Muscle of arm (tissue), 12 donors: ENCODE measurements around the gene BAHD1. TPM values are rescaled to one million over a fixed set of nuclear protein-coding genes. Genes with fewer than 3 reads are reported as not detected.

Experiments
- DNase-seq: peaks from one replicate; pipeline ENCODE4 v3.0.0-alpha.2; 2013
- polyA plus RNA-seq, 12 donors: library from polyadenylated mRNA; unstranded; fragments of 120-200 nt; gene quantifications; one replicate each; pipeline ENCODE4 v1.2.1, GENCODE V29; 2013; ENCODE audit not compliant: insufficient read length in 12 of 12

BAHD1 gene
- polyA plus RNA-seq, 12 donors = 14.7 to 30.8 (median 20.5) TPM; not detected in 1

DNA sequence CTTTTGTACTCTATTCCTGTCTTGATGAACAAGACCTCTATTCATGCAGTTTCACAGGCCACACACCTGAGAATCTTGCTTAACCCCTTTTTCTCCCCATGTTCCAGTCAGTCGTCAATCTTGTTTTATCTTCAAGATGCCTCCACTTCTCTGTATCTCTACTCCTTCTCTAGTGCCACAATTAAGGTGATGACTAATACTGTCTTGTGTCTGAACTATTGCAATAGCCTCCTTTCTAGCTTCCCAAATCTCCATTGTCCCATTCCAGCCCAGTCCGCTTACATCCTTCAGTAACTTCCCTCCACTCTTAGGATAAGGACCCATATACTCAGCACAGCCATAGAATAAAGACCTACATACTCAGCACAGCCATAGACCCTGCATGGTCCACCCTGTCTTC is 54.8 kb downstream of the BAHD1 start:
- DNase-seq = no peak

DNA sequence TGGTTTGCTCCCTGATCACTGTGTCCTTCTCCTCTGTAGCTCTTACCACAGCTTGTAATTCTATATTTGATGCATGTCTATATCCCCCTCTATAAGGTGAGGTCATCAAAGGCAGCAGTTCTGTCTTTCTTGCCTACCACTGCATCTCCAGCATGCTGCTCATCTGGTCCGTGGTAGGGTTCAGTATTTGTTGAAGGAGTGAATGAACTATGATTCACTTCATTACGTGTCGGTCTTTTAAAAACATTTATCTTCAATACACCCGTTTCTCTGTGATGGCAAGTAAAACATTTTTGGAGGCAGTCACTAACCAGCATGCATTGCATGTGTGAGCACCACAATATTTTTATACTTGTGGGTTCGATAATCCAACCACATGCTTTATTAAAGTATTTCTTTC is 57.7 kb downstream of the BAHD1 start:
- no peak for DNase-seq

DNA sequence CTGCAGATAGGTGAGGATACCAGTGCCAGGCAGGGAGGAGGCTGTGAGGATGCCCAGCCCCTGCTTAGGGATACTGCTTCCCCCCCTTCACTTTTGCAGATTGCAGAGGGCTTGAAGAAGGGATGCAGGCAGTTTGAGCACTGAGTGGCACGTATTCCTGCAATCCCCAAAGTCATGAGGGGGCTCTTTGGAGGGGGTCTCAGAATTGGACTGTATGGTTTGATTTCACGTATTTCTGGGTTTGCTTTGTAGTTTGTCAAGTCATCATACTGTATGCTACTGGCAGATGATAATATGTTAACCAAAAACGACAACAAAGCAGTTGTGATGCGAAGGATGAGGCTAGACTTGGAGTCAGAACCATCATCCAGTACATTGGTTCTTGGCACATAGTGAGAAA is 58.1 kb downstream of the BAHD1 start:
- no peak for DNase-seq

DNA sequence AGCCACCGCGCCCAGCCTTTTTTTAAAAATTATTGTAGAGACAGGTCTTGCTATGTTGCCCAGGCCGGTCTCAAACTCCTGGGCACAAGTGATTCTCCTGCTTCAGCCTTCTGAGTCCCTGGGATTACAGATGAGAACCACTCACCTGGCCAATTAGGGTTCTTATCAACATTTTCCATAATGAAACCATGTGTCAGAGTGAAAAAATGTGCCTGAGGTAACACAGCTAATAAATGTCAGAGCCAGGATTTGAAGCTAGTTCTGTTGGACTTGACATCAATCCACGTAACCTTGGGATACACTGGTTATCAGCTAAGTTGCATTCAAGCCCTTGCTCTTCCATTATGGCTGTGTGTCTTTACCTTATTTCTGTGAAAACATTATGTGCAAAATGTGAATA is 59.2 kb downstream of the BAHD1 start:
- DNase-seq = no peak

DNA sequence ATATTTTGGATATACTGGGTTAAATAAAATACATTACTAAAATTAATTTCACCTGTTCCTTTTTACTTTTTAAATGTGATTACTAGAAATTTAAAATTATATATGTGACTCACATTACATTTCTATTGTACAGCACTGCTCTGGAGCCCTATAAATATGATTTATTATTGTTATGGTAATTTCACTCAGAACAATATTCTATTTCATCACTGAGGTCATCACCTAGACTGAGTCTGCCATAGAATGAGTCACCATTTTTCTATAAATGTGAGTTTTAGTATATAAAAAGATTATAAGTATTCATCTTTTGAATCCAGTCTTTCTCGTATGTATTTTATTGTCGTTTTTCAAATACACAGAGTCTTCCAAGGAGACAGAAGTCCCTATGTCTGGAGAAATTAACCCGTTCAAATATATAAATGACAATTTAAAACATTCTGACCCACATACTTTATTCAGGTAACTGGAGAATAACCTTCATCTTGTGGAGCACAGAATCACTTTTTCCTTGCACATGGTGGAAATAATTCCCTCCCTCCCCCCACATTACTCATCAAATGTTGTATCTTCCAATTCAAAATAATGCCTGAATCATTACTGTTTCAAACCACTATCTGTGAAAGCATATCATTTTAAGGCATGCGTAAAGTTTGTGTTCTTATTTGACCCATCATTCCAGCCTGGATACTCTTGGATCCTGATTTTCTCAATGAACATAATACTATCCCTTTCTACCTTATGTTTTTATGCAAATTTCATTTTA is 60.0 kb downstream of the BAHD1 start:
- DNase-seq = no peak

DNA sequence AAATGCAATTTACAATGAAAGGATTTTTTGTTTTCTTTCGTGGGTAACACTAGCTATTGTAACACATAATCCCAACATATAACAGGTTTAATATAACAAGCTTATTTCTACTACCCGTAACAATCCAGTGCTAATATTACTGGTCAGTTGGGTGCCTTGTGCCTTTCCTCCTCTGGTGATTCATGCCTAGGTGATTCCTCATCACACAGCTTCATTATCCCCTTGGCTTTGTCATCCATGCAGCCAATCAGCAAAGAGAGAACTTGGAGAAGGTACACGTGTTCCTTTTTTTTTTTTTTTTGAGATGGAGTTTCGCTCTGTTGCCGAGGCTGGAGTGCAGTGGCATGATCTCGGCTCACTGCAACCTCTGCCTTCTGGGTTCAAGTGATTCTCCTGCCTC is 60.7 kb downstream of the BAHD1 start:
- DNase-seq = no peak

DNA sequence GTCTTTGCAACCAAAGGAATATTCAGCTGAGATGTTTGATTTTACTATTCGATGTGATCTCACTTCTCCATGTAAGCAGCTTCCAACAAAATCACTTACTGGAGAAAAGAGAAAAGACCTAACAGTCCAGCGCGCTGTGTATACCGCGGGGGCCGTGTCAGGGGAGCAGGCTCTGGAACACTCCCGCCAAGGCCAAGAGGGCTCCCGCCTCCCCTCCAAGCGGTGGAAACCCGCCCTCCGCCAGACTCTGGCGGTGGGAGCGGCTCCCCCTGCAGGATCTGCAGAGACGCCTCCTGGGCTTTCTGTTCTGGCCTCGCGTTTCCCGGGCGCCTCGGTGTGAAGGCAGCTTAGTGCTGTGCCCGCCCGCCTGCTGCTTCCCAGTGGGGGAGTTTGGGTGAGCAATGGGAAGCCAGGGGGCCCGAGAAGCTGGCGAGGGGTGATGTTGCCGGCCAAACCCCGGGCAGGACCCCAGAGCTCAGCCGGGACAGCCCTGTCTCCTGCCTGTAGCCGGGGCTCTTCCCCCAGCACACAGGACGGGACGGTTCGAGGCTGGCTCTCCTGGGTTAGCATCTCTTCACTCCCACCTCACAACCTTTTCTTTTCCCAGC is 66.3 kb downstream of the BAHD1 start:
- DNase-seq = peak; percentile 80

DNA sequence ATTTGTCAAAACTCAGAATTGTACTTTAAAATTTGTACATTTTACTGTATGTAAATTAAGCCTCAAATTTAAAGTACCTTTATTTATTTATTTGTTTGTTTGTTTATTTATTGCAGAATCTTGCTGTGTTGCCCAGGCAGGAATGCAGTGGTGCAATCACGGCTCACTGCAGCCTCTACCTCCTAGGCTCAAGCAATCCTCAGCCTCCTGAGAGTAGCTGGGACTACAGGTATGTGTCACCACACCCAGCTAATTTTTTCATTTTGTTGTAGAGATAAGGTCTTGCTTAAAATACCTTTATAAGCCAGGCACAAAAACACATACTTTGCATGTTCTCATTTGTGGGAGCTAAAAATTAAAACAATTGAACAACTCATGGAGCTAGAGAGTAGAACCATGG is 67.5 kb downstream of the BAHD1 start:
- no peak for DNase-seq

DNA sequence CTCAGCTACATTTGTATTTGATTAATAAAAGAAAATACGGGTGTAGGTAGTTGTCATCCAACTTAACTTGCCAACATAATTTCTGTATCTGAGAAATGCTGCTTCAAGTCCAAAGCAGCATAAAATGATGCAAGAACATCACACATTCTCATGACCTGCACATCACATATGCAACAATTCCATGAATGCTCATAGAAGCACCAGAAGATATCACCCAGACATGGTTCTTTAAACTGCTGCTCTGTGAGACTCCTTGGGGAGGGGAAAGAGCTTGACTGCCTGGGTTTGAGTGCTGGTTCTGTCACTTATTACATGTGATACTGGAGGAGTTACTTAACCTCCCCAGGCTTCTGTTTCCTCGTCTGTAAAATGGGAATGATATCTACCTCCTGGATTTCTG is 69.4 kb downstream of the BAHD1 start:
- DNase-seq = no peak

DNA sequence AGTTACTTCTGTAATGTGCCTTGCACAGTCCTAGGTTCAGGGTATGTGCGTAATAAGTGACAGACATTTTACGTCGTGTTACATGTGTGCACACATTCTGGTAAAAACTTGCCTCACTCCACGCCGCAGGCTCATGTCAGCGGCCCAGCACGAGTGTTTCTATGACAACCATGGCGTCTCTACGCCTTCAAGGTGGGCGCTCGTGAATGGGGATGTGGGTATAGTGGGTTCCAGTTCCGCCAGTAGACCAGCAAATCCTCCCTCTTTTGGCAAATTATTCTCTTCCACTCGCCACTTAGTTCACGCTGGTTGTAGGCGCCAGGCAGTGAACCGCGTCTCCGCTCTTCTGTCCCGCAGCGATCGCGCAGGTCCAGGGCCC is 70.3 kb downstream of the BAHD1 start:
- peak; percentile 9 for DNase-seq

DNA sequence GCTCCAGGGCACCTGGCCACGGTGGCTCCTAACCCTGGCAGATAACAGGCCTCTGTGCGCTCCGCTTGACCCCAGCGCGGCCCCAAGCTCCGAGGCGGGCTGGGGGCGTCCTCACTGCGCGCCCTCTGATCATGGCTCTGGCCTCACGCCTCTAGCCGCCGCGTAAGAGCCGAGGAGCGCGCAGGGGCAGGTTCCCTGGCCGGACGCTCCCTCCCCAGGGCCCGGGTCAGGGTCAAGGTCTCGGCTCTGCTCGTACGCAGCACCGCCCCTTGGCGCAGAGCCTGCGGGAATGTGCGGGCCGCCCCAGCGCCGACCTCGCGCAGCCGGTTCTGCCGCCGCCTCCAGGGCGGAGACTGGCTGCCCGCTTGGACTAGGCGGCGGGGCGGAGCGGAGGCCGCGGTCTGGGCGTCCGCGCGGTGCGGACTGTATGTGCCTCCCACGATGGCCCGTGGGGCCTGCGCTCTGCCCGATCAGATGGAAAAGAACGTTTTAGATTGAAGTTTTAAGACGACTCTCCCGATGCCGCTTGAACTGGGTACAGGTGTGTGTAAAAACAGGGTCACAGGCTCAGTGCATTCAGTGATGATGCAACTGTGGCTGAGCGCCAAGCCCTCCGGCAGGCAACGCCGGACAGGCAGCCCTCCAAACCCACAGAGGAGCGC is 70.8 kb downstream of the BAHD1 start:
- DNase-seq = peak; percentile 41

DNA sequence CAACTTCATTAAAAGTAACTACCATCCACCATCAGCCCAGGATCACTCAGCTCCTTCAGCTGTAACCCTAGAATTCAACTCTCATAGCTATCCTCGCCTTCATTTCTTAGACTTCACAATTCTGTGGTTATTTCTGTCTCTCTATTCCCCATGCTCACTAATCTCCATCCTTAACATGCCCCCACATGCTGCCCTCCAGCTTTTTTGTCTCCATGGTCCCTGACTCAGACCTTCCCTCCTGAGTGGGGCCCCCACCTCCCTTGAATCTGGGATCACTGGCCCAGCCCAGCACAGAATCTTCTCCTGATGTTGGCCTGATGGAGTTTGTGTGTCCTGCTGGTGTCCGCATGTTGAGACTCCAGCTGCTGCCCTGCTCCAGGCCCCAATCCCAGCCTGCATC is 71.7 kb downstream of the BAHD1 start:
- no peak for DNase-seq

DNA sequence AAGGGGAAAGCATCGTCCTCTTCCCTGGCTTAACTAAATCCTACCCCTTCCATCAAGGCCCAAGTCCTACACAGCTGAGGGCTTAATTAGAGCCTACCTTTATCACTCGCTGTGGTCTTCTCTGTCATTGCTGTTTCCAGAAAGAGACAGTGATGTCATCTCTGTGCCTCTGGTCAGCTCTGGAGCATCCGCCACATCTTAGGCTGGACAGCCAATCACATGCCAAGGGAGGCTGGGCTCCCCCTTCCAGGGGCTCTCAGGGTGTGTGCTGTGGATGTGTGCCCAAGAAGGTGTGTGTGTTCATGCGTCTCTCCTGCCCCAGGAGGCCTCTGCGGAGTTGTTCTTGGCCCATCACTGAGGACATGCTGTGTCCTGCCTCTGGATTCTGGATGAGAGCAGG is 72.9 kb downstream of the BAHD1 start:
- DNase-seq = no peak

DNA sequence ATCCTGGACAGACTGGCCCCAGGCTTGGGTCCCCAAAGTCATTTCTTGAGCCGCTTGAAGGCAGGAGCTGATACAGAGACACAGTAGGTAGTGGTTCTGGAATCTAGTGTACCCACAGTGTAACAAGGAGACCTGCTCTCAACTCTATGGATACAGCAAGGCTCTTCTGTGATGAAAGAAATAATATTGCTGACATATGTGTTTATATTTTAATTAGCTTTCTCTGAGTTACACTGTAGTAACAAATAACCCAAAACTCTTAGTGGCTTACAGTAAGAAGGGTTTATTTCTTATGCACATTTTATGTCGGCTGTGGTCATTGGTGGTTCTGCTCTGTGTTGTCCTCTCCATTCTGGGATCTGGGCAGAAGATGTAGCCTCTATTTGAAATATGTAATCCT is 75.6 kb downstream of the BAHD1 start:
- no peak for DNase-seq

Other genes with a start within 250 kb of the BAHD1 start
- 1 to 10 TPM in 3 of 12 donors, under 1 TPM in 7, not detected in 2; 0.15 to 8.2 (median 0.51) TPM for gene PAK6, start 201.9 kb upstream of the BAHD1 start, polyA plus RNA-seq
- under 1 TPM in 3 of 12 donors, not detected in 9; 0.14 to 0.45 (median 0.36) TPM for gene ANKRD63, start 157.9 kb upstream of the BAHD1 start, polyA plus RNA-seq
- gene PLCB2, start 133.0 kb upstream of the BAHD1 start, polyA plus RNA-seq = 10 to 100 TPM in 2 of 12 donors, 1 to 10 TPM in 9, not detected in 1; 5.2 to 36.6 (median 7.5) TPM
- gene INAFM2, start 117.3 kb upstream of the BAHD1 start, polyA plus RNA-seq = 10 to 100 TPM in 10 of 12 donors, 1 to 10 TPM in 1, not detected in 1; 9.2 to 17.8 (median 13.6) TPM
- 100 to 1,000 TPM in 1 of 12 donors, 10 to 100 TPM in 10, 1 to 10 TPM in 1; 7.4 to 119 (median 19.4) TPM for gene CCDC9B, start 100.0 kb upstream of the BAHD1 start, polyA plus RNA-seq
- 100 to 1,000 TPM in 1 of 12 donors, under 1 TPM in 1, not detected in 10; 0.66 to 310 TPM for gene PHGR1, start 89.9 kb upstream of the BAHD1 start, polyA plus RNA-seq
- 1 to 10 TPM in 6 of 12 donors, under 1 TPM in 4, not detected in 2; 0.27 to 2.7 (median 1.1) TPM for gene DISP2, start 82.7 kb upstream of the BAHD1 start, polyA plus RNA-seq
- gene KNSTRN, start 58.2 kb upstream of the BAHD1 start, polyA plus RNA-seq = 10 to 100 TPM in 11 of 12 donors, not detected in 1; 14.1 to 25.8 (median 19.8) TPM
- gene IVD, start 35.2 kb upstream of the BAHD1 start, polyA plus RNA-seq = 10 to 100 TPM in 11 of 12 donors, not detected in 1; 43.8 to 68.7 (median 52.2) TPM
- gene CHST14, start 30.0 kb downstream of the BAHD1 start, polyA plus RNA-seq = 10 to 100 TPM in 11 of 12 donors, not detected in 1; 29.3 to 44.7 (median 34.1) TPM
- gene CCDC32, start 124.1 kb downstream of the BAHD1 start, polyA plus RNA-seq = 10 to 100 TPM in 11 of 12 donors, not detected in 1; 15.4 to 23.5 (median 17.9) TPM
- 10 to 100 TPM in 1 of 12 donors, 1 to 10 TPM in 10, not detected in 1; 5.4 to 10.7 (median 7.4) TPM for gene RPUSD2, start 128.3 kb downstream of the BAHD1 start, polyA plus RNA-seq
- gene KNL1, start 153.3 kb downstream of the BAHD1 start, polyA plus RNA-seq = 10 to 100 TPM in 9 of 12 donors, 1 to 10 TPM in 2, not detected in 1; 5.9 to 57.9 (median 13.2) TPM